ENCODE results near the gene FBXW9.
A peak's percentile ranks its signal among the peaks of the same experiment; 100 is the strongest.
"Not testable (repeated sequence)": the region's sequence is repeated elsewhere in the genome, so short reads cannot be mapped to it uniquely, and the experiment has no call there.

The FBXW9 gene

GRCh38 chr19:12649941-12650340, 46.5 kb downstream of the FBXW9 start:
- no peak for DNase-seq

GRCh38 chr19:12648088-12648487, 48.3 kb downstream of the FBXW9 start:
- no peak for DNase-seq

GRCh38 chr19:12647490-12648071, 48.9 kb downstream of the FBXW9 start:
- DNase-seq, result peak in 1 of 2 donors; percentile 22

- no peak for DNase-seq
Observed at GRCh38 chr19:12647047-12647446, 49.4 kb downstream of the FBXW9 start.

- no peak for DNase-seq
Observed at GRCh38 chr19:12646551-12646950, 49.9 kb downstream of the FBXW9 start.

GRCh38 chr19:12643716-12644115, 52.7 kb downstream of the FBXW9 start:
- DNase-seq, result not testable (repeated sequence)

- DNase-seq, result no peak
Observed at GRCh38 chr19:12642506-12642905, 53.9 kb downstream of the FBXW9 start.

GRCh38 chr19:12641456-12641855, 55.0 kb downstream of the FBXW9 start:
- no peak for DNase-seq

- peak; percentile 24 to 53 for DNase-seq
Observed at GRCh38 chr19:12639901-12640613, 56.4 kb downstream of the FBXW9 start.

Measured in hippocampal formation (tissue), 2 donors.